Neutrophil (primary cell): Measurements from ENCODE around the gene C2CD3.

Experiments
- H3K27ac ChIP-seq: fragments of 200-600 bp; sonication (generic); 2 replicates; pipeline ENCODE4 v1.5.1; 2016; ENCODE audit warnings: mild to moderate bottlenecking, moderate library complexity
- H3K27me3 ChIP-seq: fragments of 200-600 bp; sonication (generic); 2 replicates; pipeline ENCODE4 v1.6.0; 2016; ENCODE audit warnings: mild to moderate bottlenecking
- H3K36me3 ChIP-seq: fragments of 200-600 bp; sonication (generic); 2 replicates; pipeline ENCODE4 v1.5.1; 2017
- H3K4me1 ChIP-seq, 2 experiments: fragments of 200-600 bp in 1 of 2; sonication (generic) in 1 of 2; 1 replicate in 1 of 2; 2 replicates in 1 of 2; pipeline versions ENCODE4 v1.5.1 to v1.6.1; 2013 to 2016; ENCODE audit warnings: low read depth in 1 of 2, low read length in 1 of 2, mild to moderate bottlenecking in 1 of 2, moderate library complexity in 1 of 2; ENCODE audit not compliant: control insufficient read depth in 1 of 2, insufficient read depth in 1 of 2
- H3K4me3 ChIP-seq, 2 experiments: fragments of 200-600 bp in 1 of 2; sonication (generic) in 1 of 2; 1 replicate in 1 of 2; 2 replicates in 1 of 2; pipeline ENCODE4 v1.5.1; 2013 to 2016; ENCODE audit warnings: low read depth in 1 of 2, low read length in 1 of 2, mild to moderate bottlenecking in 1 of 2, moderate library complexity in 1 of 2
- H3K9me3 ChIP-seq: fragments of 200-600 bp; sonication (generic); 2 replicates; pipeline ENCODE4 v1.5.1; 2016
- CTCF ChIP-seq: fragments of 200-600 bp; sonication (generic); IDR thresholded peaks from 2 replicates; pipeline ENCODE4 v1.5.1; 2016; ENCODE audit warnings: antibody characterized with exemption

The C2CD3 gene

GRCh38 chr11:73976451-73977151, 194.2 kb downstream of the C2CD3 start:
- no peaks in the 10 kb centered on the region for H3K27me3 ChIP-seq
- no peak overlapping the region for H3K27ac ChIP-seq
- H3K4me3 ChIP-seq, result no peak overlapping the region
- peaks cover 67% of the 10 kb centered on the region for H3K36me3 ChIP-seq
- H3K4me1 ChIP-seq, result peaks cover 41 to 42% of the 10 kb centered on the region in 2 experiments
- no peak for TF ChIP-seq CTCF
- H3K9me3 ChIP-seq, result no peaks in the 10 kb centered on the region

- no peak overlapping the region for H3K4me3 ChIP-seq
- no peaks in the 10 kb centered on the region for H3K27me3 ChIP-seq
- peak overlapping the region; percentile 33 for H3K27ac ChIP-seq
- no peak for TF ChIP-seq CTCF
- H3K4me1 ChIP-seq, result peaks cover 29 to 30% of the 10 kb centered on the region in 2 experiments
- no peaks in the 10 kb centered on the region for H3K9me3 ChIP-seq
- H3K36me3 ChIP-seq, result peaks cover 62% of the 10 kb centered on the region
Observed at GRCh38 chr11:73975479-73975757, 195.4 kb downstream of the C2CD3 start.

- Histone ChIP-seq H3K36me3 (peaks cover 62% of the 10 kb centered on the region), H3K4me3 (no peak overlapping the region), H3K4me1 (peaks cover 23 to 25% of the 10 kb centered on the region in 2 experiments), H3K27ac (peak overlapping the region; percentile 53), H3K9me3 (no peaks in the 10 kb centered on the region), H3K27me3 (no peaks in the 10 kb centered on the region)
- TF ChIP-seq CTCF, result no peak
Observed at GRCh38 chr11:73974604-73975478, 196.0 kb downstream of the C2CD3 start.

GRCh38 chr11:73972620-73973449, 198.0 kb downstream of the C2CD3 start:
- peak overlapping the region; percentile 53 for H3K27ac ChIP-seq
- H3K9me3 ChIP-seq, result no peaks in the 10 kb centered on the region
- H3K4me1 ChIP-seq, result peaks cover 10% of the 10 kb centered on the region in 2 experiments
- H3K36me3 ChIP-seq, result peaks cover 49% of the 10 kb centered on the region
- no peak for TF ChIP-seq CTCF
- no peak overlapping the region for H3K4me3 ChIP-seq
- no peaks in the 10 kb centered on the region for H3K27me3 ChIP-seq

- H3K36me3 ChIP-seq, result peaks cover 43% of the 10 kb centered on the region
- H3K4me1 ChIP-seq, result peaks cover 10% of the 10 kb centered on the region in 2 experiments
- no peak for TF ChIP-seq CTCF
- H3K27me3 ChIP-seq, result no peaks in the 10 kb centered on the region
- H3K27ac ChIP-seq, result no peak overlapping the region
- H3K4me3 ChIP-seq, result no peak overlapping the region
- H3K9me3 ChIP-seq, result no peaks in the 10 kb centered on the region
Observed at GRCh38 chr11:73972187-73972586, 198.6 kb downstream of the C2CD3 start.
